Type B pancreatic cell (in vitro differentiated cells): ENCODE measurements around the gene C6orf118. TPM values are rescaled to one million over a fixed set of nuclear protein-coding genes. Genes with fewer than 3 reads are reported as not detected.

ENCODE experiments used
- DNase-seq: peaks from one replicate; pipeline ENCODE4 v3.0.0; 2021; ENCODE audit warnings: mixed read lengths; ENCODE audit not compliant: unreplicated experiment; ENCODE audit errors: extremely low spot score
- H3K27ac Mint-ChIP-seq: 2 replicates; pipeline ENCODE4 v1.8.0; 2021; ENCODE audit warnings: mild to moderate bottlenecking, mixed read lengths
- H3K27me3 Mint-ChIP-seq: 2 replicates; pipeline ENCODE4 v1.8.0; 2021; ENCODE audit warnings: mixed read lengths
- H3K36me3 Mint-ChIP-seq: 2 replicates; pipeline ENCODE4 v1.8.0; 2021; ENCODE audit warnings: mixed read lengths
- H3K4me1 Mint-ChIP-seq: one replicate; pipeline ENCODE4 v1.8.0; 2021; ENCODE audit warnings: mixed read lengths; ENCODE audit not compliant: unreplicated experiment
- H3K4me3 Mint-ChIP-seq: 2 replicates; pipeline ENCODE4 v1.8.0; 2021; ENCODE audit warnings: mild to moderate bottlenecking, mixed read lengths
- H3K9me3 Mint-ChIP-seq: 2 replicates; pipeline ENCODE4 v1.8.0; 2021; ENCODE audit warnings: mixed read lengths
- CTCF ChIP-seq: fragments of 200-600 bp; sonication (generic); conservative IDR thresholded peaks from 2 replicates; pipeline ENCODE4 v1.5.0; 2021; ENCODE audit warnings: antibody characterized with exemption, mild to moderate bottlenecking
- total RNA-seq: library from RNA; stranded (reverse); gene quantifications from 2 replicates; pipeline ENCODE4 v1.2.1, GENCODE V29; 2021; ENCODE audit warnings: low replicate concordance

Gene C6orf118
- total RNA-seq, 1 donor from 2014 or later = 6.1 TPM

DNA sequence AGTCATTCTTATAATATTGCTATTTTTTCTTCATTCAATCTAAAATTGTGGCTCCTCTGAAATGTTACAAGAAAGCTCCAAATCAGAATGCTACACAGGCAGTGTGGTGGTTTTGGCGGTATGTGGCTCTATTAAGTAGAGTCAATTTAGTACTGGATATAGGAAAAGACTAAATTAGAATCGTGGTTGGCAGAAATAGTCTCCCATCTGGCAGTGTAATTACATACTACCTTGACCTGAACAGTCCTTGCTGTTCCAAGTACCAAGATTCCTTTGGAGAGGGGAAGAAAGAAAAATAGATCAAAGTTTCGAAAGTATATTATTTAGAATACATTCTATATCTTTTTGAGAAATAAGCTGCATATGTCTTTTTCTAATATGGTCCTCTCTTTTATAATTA is 78.2 kb downstream of the C6orf118 start:
- H3K4me1 Mint-ChIP-seq = peaks cover 9% of the 10 kb centered on the region
- H3K27me3 Mint-ChIP-seq = peaks cover 7% of the 10 kb centered on the region
- H3K9me3 Mint-ChIP-seq = peaks cover 1% of the 10 kb centered on the region
- H3K4me3 Mint-ChIP-seq = no peak overlapping the region
- DNase-seq = no peak
- TF ChIP-seq CTCF = no peak
- no peaks in the 10 kb centered on the region for H3K36me3 Mint-ChIP-seq
- H3K27ac Mint-ChIP-seq = no peak overlapping the region
